Pancreas (tissue), 10 donors: ENCODE data around the gene SLC35G3. TPM values are rescaled to one million over a fixed set of nuclear protein-coding genes. Genes with fewer than 3 reads are reported as not detected.
A peak's percentile ranks its signal among the peaks of the same experiment; 100 is the strongest.

ENCODE experiments used
- ATAC-seq, 4 donors: fragments of 200-7000 bp; cut with Tn5 transposase; one replicate each; pipeline versions ENCODE4 v1.8.0 to v1.9.1; 2020; ENCODE audit warnings: mild to moderate bottlenecking in 4 of 4, moderate library complexity in 4 of 4
- DNase-seq, 6 donors: peaks; one replicate each; pipeline ENCODE4 v3.0.0-alpha.2; 2020
- FAIRE-seq: peaks from 2 replicates; lab custom pipeline; 2012; peaks lifted over from hg19 to GRCh38; lab: Jason Lieb, UNC
- H3K27ac ChIP-seq, 4 donors: fragments of 200-600 bp; sonication (generic); 1 replicate in 3 of 4; 2 replicates in 1 of 4; pipeline versions ENCODE4 v1.5.0 to v1.8.0; 2020
- H3K27me3 ChIP-seq, 4 donors: fragments of 200-600 bp; one replicate each; pipeline ENCODE4 v1.8.0; 2021
- H3K36me3 ChIP-seq, 3 donors: fragments of 200-600 bp; sonication (generic) in 1 of 3; one replicate each; pipeline versions ENCODE4 v1.5.0 to v1.8.0; 2020 to 2021
- H3K4me1 ChIP-seq, 3 donors: fragments of 200-600 bp; one replicate each; pipeline ENCODE4 v1.8.0; 2021
- H3K4me3 ChIP-seq, 4 donors: fragments of 200-600 bp; sonication (generic) in 2 of 4; one replicate each; pipeline versions ENCODE4 v1.5.0 to v1.8.0; 2020 to 2021
- H3K9me3 ChIP-seq, 4 donors: fragments of 200-600 bp; one replicate each; pipeline ENCODE4 v1.8.0; 2021
- WGBS, 2 donors: extraction: QIAGEN DNeasy Blood & Tissue Kit; methylation state at CpG; one replicate each; pipeline ENCODE4 v1.1.7; 2013; 5-methylcytosine and 5-hydroxymethylcytosine counted together
- intact Hi-C, 3 donors: fragments of 100-400 bp; cut with DNase I; formaldehyde crosslinking; loops; one replicate each; pipeline versions ENCODE4 v1.11.1 to v1.14.2; 2022
- polyA plus RNA-seq, 2 donors: library from polyadenylated mRNA; stranded (reverse); fragments of 200-250 nt; gene quantifications; one replicate each; pipeline ENCODE4 v1.2.3, GENCODE V29; 2013
- total RNA-seq, 6 donors: library from RNA; stranded (reverse); fragmentation: NEBNext Ultra II Directional in 4 of 6; extraction: Animal tissue kit (Norgen Biotek cat#: 25700) in 4 of 6; gene quantifications; one replicate each; pipeline versions ENCODE4 v1.2.1 to v1.2.4, GENCODE V29; 2021 to 2023
- TF ChIP-seq, protein P1 (sequence below), 4 donors: fragments of 200-600 bp; sonication (generic) in 3 of 4; IDR thresholded peaks; one replicate each; pipeline versions ENCODE4 v1.5.0 to v1.8.0; 2021; ENCODE audit warnings: antibody characterized with exemption in 4 of 4
- donor health status: healthy with polysubstance abuse.
- donor health status: DM: no; HTN: no; CAD: no; lungs with moderate emphysema.
- donor health status: DM: no; HTN: no; CAD: no.
- donor health status: control.
- donor health status: control.
- donor health status: Bipolar disorder and iron deficiency.
- donor health status: DM: yes; HTN: yes; CAD: no.
- donor health status: DM: no; HTN: no; CAD: no.
- donor health status: DM: no; HTN: no; CAD: no.
- donor health status: DM: yes; HTN: yes; CAD: no.

Gene SLC35G3
- total and polyA plus RNA-seq, 8 donors, result not detected

DNA sequence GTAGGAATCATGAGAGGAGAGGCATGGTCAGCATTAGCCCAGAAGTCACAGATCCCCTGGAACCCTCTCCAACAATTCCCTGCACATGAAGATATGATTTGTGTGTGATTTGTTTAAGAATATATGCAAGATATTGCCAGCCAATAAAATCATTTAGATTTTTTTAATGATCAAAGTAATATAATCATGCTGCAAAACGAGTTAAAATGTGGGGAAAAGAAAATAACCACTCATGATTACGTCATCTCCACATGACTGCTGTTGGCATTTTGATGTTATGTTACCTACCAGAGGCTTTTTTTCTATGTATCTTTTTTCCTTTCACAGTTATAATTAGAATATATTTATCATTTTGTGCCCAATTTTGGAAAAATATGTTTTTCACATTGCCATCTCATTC lies 22.4 kb downstream of the SLC35G3 start:
- no peak overlapping the region for H3K4me3 ChIP-seq
- no peak for FAIRE-seq
- no peaks in the 10 kb centered on the region for H3K36me3 ChIP-seq
- no peak overlapping the region for H3K27ac ChIP-seq
- intact Hi-C loops, result loop anchor here in 2 of 3 donors (10.0 kb wide), 2 partner anchors 363 to 373 kb away; partner anchors contain the start of gene SLFN12L (in 1 of the 2)
- H3K4me1 ChIP-seq, result no peaks in the 10 kb centered on the region
- ATAC-seq, result no peak
- H3K9me3 ChIP-seq, result no peaks in the 10 kb centered on the region
- TF ChIP-seq, protein P1, sequence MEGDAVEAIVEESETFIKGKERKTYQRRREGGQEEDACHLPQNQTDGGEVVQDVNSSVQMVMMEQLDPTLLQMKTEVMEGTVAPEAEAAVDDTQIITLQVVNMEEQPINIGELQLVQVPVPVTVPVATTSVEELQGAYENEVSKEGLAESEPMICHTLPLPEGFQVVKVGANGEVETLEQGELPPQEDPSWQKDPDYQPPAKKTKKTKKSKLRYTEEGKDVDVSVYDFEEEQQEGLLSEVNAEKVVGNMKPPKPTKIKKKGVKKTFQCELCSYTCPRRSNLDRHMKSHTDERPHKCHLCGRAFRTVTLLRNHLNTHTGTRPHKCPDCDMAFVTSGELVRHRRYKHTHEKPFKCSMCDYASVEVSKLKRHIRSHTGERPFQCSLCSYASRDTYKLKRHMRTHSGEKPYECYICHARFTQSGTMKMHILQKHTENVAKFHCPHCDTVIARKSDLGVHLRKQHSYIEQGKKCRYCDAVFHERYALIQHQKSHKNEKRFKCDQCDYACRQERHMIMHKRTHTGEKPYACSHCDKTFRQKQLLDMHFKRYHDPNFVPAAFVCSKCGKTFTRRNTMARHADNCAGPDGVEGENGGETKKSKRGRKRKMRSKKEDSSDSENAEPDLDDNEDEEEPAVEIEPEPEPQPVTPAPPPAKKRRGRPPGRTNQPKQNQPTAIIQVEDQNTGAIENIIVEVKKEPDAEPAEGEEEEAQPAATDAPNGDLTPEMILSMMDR (IDR thresholded peaks at IDR 0.05), result no peak
- WGBS, 2 donors, result 30 to 32% methylated on average over 2 of the region's 2 CpGs
- DNase-seq, result no peak
- H3K27me3 ChIP-seq, result no peaks in the 10 kb centered on the region

DNA sequence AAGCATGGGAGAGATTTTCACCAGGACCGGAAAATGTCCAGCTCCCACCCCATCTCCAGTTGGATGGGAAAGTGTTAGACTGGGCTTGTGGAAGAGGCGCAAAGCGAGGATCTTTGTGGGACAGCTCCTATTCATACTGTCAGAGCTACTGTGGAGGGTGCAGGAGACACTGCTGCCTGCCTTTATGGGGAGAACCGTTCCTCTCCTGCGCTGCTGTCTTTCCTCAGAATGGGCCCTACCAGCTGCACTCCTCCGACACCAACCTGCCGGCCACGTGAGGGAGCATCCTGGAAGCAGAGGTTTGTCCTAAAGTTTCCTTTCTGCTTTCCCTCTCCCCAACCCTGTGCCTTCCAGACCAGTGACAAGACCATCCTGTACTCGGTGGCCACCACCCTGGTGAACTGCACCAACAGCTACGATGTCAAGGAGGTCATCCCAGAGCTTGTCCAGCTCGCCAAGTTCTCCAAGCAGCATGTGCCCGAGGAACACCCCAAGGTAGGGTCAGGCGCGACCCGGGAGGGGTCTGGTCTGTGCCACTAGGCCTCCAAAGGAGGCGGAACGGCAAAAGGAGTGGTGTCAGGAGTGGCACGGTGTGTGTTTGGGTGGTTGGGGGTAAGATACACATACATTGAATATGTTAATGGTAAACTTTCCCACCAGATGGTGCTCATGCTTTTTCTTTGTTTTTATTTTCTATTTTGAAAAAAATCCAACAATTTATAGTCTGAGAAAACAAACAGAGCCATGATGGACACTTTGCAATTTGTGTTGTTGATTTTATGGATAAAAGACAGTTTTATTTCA lies 23.0 kb downstream of the SLC35G3 start:
- Histone ChIP-seq H3K27me3 (no peaks in the 10 kb centered on the region), H3K27ac (no peak overlapping the region), H3K4me3 (no peak overlapping the region), H3K4me1 (no peaks in the 10 kb centered on the region), H3K9me3 (no peaks in the 10 kb centered on the region), H3K36me3 (no peaks in the 10 kb centered on the region)
- 50 to 60% methylated on average over 18 of the region's 18 CpGs for WGBS, 2 donors
- TF ChIP-seq, protein P1 (IDR thresholded peaks at IDR 0.05), result peak in 2 of 4 donors; percentile 18 to 22
- peak in 3 of 4 donors; percentile 36 to 58 (median 52) for ATAC-seq
- no peak for FAIRE-seq
- DNase-seq, result peak in 1 of 6 donors; percentile 13
- intact Hi-C loops, result loop anchor here in 2 of 3 donors (10.0 kb wide), 2 partner anchors 364 to 374 kb away; partner anchors contain the start of gene SLFN12L (in 1 of the 2)

DNA sequence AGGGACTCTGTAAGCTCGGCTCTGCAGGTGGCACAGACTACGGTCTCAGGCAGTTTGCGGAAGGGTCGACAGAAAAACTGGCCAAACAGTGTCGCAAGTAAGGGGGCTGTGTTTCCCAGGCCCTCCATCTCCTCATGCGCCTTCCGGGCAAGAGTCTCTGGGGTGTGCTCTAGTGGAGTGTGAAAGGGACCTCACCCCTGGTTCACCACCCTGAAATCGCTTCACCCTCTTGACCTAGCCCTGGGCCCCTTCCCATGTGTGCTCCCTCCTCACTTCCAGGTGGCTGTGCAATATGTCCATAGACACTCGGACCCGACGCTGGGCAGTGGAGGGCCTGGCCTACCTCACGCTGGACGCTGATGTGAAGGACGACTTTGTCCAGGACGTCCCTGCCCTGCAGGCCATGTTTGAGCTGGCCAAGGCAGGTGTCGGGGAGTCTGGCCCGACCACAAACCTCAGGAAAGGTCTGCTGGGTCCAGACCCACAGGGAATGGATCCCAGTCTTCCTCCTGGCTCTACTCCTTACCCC lies 24.3 kb downstream of the SLC35G3 start:
- Histone ChIP-seq H3K27me3 (no peaks in the 10 kb centered on the region), H3K27ac (no peak overlapping the region), H3K4me1 (no peaks in the 10 kb centered on the region), H3K9me3 (no peaks in the 10 kb centered on the region), H3K36me3 (no peaks in the 10 kb centered on the region), H3K4me3 (no peak overlapping the region)
- intact Hi-C loops, result loop anchor here (10.0 kb wide), 2 partner anchors 365 to 375 kb away; partner anchors contain the start of gene SLFN12L (in 2 of the 3)
- ATAC-seq, result no peak
- FAIRE-seq, result no peak
- WGBS, 2 donors, result 62 to 77% methylated on average over 17 of the region's 17 CpGs
- DNase-seq, result no peak
- TF ChIP-seq, protein P1 (IDR thresholded peaks at IDR 0.05), result no peak

DNA sequence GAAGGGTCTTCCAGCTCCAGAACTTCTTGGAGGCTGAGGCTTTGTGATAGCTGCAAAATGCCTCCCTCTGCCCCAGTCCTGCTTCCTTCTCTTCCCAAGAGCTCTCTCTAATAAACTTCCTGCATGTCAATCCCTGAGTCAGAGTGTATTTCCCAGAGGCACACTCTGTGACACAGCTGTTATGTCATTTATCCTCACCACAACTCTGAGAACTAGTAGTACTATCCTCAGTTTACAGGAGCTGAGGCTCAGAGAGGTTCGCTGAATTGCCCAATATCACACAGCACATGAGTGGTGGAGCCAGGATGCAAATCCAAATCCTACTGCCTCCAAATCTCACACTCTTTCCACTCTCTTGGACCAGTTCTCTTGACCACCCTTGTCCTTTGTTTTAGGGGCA lies 26.5 kb downstream of the SLC35G3 start:
- ATAC-seq (no peak), FAIRE-seq (no peak), DNase-seq (no peak)
- no peaks in the 10 kb centered on the region for H3K4me1 ChIP-seq
- H3K27ac ChIP-seq, result no peak overlapping the region
- TF ChIP-seq, protein P1 (IDR thresholded peaks at IDR 0.05), result no peak
- WGBS, 2 donors, result 53 to 78% methylated on average over 1 of the region's 1 CpG
- intact Hi-C loops, result loop anchor here in 1 of 3 donors (10.0 kb wide), 1 partner anchor 367 kb away; the partner anchor contains the start of gene SLFN12L
- no peaks in the 10 kb centered on the region for H3K9me3 ChIP-seq
- H3K4me3 ChIP-seq, result no peak overlapping the region
- H3K27me3 ChIP-seq, result no peaks in the 10 kb centered on the region
- no peaks in the 10 kb centered on the region for H3K36me3 ChIP-seq
